Karpas-422 (cell line): ENCODE measurements around the gene ABCF3. TPM values are rescaled to one million over a fixed set of nuclear protein-coding genes. Genes with fewer than 3 reads are reported as not detected.

ENCODE experiments used
- small RNA-seq: library from RNA; depleted of rRNA; stranded (forward); fragments of <200 nt; gene quantifications from one replicate; pipeline ENCODE3, GENCODE V24; 2014
- total RNA-seq: library from RNA; depleted of rRNA; stranded (reverse); fragments of >200 nt; shearing (Covaris generic); gene quantifications from 2 replicates; pipeline ENCODE4 v1.2.3, GENCODE V29; 2014; ENCODE audit warnings: low replicate concordance; rRNA removed

ABCF3 gene
- total RNA-seq, 1 experiment from 2014 or later, result 62.9 TPM

Small RNAs within 50 kb of the gene (small RNA-seq; reads per million reads assigned to genes)
- gene MIR1224, result not detected

Other genes with a start within 250 kb of the ABCF3 start
- 79.9 and 86.5 TPM in 2 replicates for gene ABCC5, start 168.3 kb upstream of the ABCF3 start, total RNA-seq
- not detected in 2 replicates for gene HTR3D, start 154.5 kb upstream of the ABCF3 start, total RNA-seq
- not detected in 2 replicates for gene HTR3C, start 133.2 kb upstream of the ABCF3 start, total RNA-seq
- gene HTR3E, start 89.1 kb upstream of the ABCF3 start, total RNA-seq, result not detected in 2 replicates
- 59.4 and 68.4 TPM in 2 replicates for gene EIF2B5, start 50.8 kb upstream of the ABCF3 start, total RNA-seq
- gene DVL3, start 30.8 kb upstream of the ABCF3 start, total RNA-seq, result 62.1 and 106 TPM in 2 replicates
- 212 and 265 TPM in 2 replicates for gene AP2M1, start 11.3 kb upstream of the ABCF3 start, total RNA-seq
- not detected in 2 replicates for gene VWA5B2, start 43.4 kb downstream of the ABCF3 start, total RNA-seq
- gene ALG3, start 62.8 kb downstream of the ABCF3 start, total RNA-seq, result 80.1 and 108 TPM in 2 replicates
- 30.3 and 49.6 TPM in 2 replicates for gene EEF1AKMT4, start 63.5 kb downstream of the ABCF3 start, total RNA-seq
- gene CAMK2N2, start 75.4 kb downstream of the ABCF3 start, total RNA-seq, result 5.0 and 9.5 TPM in 2 replicates
- gene ECE2, start 89.8 kb downstream of the ABCF3 start, total RNA-seq, result 0.15 TPM in 1 of 2 replicates, not detected in the other
- 235 and 301 TPM in 2 replicates for gene PSMD2, start 113.0 kb downstream of the ABCF3 start, total RNA-seq
- 177 and 369 TPM in 2 replicates for gene EIF4G1, start 128.4 kb downstream of the ABCF3 start, total RNA-seq
- gene FAM131A, start 151.4 kb downstream of the ABCF3 start, total RNA-seq, result 23.0 and 26.1 TPM in 2 replicates
- 4.4 and 8.8 TPM in 2 replicates for gene CLCN2, start 175.4 kb downstream of the ABCF3 start, total RNA-seq
- 165 and 169 TPM in 2 replicates for gene POLR2H, start 175.5 kb downstream of the ABCF3 start, total RNA-seq
- 6.6 and 12.5 TPM in 2 replicates for gene THPO, start 192.0 kb downstream of the ABCF3 start, total RNA-seq
- 17.7 and 52.9 TPM in 2 replicates for gene CHRD, start 193.9 kb downstream of the ABCF3 start, total RNA-seq